GM21447 (cell line): ENCODE measurements around the gene CEP72.
"Not testable (repeated sequence)": the region's sequence is repeated elsewhere in the genome, so short reads cannot be mapped to it uniquely, and the experiment has no call there.

Source experiments
- ATAC-seq: cut with Tn5 transposase; IDR thresholded peaks from one replicate; pipeline ENCODE4 v1.9.1; 2021; ENCODE audit not compliant: unreplicated experiment

The CEP72 gene

GRCh38 chr5:595285-595875, 16.8 kb upstream of the CEP72 start:
- no peak for ATAC-seq

DNA sequence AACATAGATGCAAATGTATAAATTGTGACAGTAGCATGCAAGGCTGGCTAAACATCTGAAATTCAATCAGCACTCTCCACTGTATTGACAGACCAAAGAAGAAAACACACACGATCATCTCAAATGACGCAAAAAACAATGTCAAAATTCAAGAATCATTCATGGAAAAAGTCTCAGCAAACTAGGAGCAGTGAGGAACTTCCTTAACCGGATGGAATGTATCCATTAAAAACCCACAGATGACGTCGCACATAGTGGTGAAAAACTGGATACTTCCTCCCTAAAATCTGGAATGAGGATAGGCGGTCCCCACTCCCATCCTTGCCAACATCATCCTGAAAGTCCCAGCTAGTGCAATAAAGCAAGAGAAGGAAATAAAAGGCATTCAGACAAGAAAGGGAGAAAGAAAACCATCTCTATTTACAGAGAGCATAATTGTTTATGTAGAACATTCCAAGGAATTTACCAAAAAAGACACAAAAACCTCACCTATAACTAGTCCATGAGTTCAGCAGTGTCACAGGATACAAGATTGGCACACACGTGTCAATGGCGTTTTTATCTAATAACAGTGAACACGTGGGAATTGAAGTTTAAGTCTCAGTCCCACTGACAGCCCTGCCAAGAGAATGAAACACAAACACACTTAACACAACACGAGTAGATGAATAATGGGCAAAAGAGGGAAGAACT, 14.1 kb upstream of the CEP72 start:
- ATAC-seq = no peak

- no peak for ATAC-seq
These were observed 13.6 kb upstream of the CEP72 start for GRCh38 chr5:598564-598890.

DNA sequence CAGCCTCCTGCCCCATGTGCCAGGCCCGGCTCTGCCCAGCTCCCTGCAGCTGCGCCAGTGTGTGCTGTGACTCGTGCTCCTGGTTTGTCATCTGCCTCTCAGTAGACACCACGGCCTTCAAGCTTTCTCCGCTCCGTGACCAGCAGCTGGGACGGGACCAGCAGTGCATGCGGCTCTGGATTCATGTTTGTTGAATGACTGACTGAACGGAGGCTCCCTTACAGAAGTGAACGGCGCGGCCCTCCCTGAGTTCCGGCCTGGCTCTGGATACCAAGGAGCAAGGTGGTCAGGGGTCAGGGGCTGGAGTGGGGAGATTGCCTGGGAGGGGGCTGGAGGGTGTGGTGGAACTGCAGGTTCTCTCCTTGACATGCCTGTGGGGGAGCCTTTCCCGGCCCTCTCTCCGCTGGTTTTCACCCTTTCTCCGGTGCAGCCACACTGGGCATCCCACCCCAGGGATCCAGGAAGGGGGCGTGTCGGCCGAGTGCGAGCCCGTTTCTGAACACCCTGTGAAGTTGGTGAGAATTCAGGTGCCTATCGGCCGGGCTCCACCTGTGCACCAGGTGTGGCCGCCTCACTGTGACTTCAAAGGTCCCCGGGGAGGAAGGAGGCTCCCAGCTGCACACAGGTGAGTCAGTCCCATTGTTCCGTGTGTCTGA, 11.1 kb upstream of the CEP72 start:
- no peak for ATAC-seq

DNA sequence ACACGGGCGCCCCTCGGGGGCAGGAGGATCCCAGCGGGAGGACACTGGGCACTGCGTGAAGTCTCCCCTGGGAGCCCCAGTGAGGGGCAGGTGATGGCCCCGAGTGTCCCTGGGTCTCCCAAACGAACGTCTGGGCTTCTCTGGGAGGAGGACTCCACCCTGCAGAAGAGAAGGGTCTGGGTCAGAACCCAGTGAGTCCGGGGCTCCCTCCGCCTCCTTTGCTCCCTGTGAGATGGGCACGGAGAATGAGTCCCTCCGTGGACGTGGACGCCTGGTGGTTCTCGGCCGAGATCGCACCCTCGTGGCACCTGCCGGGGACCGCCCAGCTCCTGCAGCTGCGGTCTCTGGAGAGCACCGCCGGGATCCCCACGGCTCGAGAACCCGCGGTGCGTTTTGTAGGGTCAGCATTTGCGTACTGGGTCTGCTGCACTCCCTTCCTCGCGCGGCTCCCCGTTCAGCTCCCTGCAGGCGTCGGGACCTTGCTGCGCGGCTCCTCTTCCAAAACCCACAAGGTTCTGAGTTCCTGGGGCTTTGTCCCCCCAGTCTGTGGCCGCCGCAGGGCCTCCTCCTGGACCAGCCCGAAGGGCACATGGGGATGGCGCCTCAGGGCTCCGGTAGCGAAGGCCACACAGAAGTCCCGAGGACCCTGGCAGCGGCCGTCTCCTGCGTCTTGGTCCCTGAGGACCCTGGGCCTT, 10.2 kb upstream of the CEP72 start:
- no peak for ATAC-seq

- ATAC-seq = no peak
These were observed 9.6 kb upstream of the CEP72 start for GRCh38 chr5:602466-603035.

DNA sequence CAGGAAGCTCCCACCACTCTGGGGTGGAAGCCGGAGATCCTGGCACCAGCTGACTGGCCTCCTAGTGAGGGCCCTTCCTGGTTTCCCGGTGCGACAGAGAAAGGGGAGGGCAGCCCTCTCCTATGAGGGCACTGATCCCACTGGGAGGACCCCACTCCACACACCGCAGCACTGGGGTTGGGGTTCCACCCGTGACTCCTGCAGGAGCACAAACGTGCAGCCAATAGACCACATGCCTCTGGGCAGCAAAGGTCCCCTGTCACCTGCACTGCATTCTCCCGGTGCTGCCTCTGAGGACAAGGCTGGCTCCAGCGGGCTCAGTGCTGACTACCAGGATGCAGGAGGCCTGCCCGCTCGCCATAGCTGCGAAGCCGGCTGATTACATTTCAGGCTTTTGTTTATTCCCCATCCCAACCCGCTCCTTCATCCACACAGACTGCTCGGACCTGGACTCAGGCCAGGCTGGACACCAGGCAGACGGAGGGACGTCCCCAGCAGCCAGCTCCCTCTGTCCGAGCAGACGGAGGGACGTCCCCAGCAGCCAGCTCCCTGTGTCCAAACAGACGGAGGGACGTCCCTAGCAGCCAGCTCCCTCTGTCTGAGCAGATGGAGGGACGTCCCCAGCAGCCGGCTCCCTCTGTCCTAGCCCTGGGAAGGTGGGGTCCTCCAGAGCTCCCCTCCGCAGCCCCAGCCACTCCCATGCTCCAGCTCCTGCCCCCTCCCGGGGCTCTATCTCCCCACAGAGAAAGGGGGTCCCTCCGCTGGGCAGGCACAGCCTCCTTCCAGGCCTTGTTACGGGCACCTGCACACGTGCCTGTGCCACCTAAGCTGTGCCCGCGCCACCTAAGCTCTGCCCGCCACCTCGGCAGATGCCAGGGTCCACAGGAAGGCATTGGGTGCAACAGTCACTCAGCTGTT, 8.8 kb upstream of the CEP72 start:
- no peak for ATAC-seq

DNA sequence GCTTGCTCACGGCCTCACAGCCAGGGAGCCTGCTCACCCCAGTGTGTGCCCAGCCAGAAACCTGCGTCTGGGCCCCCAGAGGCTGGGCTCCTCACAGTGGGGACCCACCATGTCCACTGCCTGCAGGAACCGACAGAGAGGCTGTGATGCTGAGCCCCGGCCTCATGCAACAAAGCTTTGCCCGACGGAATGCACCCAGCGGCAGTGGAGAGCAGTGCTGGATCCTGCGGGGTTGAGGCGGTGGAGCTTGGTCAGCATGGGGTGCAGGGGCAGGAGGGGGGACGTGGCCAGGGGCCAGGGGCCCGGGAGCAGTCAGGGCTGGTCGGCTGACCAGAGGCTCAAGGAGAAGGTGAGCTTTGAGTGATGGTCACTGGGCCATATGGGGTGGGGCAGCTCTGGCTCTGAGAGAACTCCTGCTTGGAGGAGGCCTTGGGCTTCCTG, 7.7 kb upstream of the CEP72 start:
- no peak for ATAC-seq

DNA sequence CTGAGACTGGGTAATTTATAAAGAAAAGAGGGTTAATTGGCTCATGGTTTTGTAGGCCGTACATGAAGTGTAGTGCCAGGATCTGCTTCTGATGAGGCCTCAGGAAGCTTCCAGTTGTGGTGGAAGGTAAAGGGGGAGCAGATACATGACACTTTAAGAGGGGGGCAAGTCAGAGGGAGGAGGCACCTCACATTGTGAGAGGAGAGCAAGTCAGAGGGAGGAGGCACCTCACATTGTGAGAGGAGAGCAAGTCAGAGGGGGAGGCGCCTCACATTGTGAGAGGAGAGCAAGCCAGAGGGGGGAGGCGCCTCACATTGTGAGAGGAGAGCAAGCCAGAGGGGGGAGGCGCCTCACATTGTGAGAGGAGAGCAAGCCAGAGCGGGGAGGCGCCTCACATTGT, 7.0 kb upstream of the CEP72 start:
- ATAC-seq = not testable (repeated sequence)

DNA sequence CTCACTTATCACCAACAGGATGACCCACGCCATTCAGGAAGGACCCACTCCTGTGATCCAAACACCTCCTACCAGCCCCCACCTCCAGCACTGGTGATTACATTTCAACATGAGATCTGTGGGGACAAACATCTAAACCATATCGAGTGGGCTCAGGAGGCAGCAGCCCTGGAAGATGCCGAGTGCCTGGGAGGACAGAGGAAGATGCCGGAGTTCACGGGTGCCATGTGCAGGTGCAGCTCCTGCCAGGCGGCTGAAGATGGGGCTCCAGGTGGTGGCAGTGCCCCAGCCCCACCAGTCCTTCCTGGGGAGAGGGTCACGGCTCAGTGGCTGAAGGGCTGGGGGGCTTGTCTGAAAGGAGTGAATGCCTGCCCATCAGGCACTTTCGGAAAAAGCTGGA, 6.1 kb upstream of the CEP72 start:
- ATAC-seq = no peak

DNA sequence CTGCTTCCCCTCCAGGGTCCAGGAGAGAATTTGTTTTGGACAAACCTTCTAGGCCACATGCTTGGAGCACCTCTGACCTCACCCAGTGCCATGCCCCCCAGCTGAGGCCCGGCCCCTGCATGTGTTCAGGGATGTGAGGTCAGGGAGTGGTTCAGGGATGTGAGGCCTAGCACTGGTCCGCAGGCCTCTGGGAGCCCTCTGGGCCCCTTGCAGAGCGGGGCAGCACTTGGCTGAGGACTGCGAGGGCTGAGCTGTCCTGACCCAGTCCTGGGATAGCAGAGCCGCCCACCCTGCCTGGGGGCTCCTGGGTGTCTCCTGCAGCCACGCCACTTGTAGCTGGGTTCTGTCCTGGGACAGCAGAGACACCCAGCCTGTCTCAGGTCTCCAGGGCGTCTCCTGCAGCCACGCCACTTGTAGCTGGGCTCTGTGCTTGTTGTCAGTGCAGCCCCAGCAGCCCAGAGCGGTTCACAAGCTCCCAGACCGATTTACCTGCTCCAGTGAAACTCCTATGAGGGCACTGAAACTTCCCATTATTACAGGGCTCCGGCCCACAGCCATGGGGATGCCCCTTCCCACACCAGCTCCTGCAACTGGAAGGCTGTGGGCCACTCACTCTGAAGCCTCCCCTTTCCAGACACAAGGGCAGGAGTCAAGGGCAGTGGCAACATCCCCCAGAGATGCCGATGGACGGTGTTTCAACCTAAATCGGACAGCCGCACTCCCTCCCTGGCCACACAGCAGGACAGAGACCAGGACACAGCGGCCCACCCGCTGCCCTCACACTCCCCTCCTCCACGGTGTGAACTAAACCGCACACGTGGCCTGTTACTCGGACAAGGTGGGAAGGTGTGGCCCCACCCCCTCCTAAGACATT, 5.4 kb upstream of the CEP72 start:
- no peak for ATAC-seq

- peak; percentile 51 for ATAC-seq
These were observed 4.4 kb upstream of the CEP72 start for GRCh38 chr5:607541-608428.

DNA sequence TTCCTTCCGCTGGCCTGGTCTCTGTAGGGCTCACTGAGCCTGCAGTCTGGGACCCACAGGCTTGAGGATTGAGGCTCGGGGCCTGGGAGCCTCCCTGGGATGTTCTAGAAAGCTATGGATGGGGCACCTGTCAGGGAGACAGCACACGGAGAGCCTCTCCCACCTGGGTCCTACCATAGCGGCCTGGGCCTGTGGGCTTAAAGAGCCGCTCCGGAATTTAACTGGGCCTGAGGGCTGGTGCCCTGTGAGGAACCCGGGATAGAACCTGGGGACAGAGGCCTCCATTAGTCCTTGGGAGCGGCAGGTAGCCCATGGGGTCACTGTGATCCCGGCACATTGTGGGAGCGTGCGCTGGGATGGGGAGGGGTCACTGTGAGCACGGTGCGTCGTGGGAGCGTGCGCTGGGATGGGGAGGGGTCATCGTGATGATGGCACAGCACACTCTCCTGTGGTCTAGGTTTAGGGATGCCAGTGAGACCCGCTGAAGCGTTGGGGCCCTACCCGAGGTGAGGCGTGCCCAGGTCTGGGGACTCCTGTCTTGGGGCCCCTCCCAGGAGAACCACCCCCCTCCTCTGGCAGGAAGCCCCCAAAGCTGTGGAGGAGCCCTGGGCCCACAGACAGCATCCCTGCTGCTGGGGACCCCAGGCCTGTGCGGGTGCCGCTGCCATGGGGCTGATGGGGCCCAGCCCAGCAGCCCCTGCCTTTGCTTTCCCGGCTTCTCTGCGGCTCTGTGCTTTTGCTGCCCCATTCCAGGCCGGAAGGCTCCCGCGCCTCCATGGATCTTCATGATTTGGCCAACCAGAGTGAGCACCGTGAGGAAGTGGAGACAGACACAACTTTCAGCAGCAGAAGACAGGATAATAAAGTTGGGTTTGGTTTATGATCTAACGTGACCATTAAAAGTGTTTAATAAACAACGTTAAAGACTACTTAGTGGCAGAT, 3.4 kb upstream of the CEP72 start:
- ATAC-seq = no peak

- no peak for ATAC-seq
These were observed 2.6 kb upstream of the CEP72 start for GRCh38 chr5:609506-609905.

DNA sequence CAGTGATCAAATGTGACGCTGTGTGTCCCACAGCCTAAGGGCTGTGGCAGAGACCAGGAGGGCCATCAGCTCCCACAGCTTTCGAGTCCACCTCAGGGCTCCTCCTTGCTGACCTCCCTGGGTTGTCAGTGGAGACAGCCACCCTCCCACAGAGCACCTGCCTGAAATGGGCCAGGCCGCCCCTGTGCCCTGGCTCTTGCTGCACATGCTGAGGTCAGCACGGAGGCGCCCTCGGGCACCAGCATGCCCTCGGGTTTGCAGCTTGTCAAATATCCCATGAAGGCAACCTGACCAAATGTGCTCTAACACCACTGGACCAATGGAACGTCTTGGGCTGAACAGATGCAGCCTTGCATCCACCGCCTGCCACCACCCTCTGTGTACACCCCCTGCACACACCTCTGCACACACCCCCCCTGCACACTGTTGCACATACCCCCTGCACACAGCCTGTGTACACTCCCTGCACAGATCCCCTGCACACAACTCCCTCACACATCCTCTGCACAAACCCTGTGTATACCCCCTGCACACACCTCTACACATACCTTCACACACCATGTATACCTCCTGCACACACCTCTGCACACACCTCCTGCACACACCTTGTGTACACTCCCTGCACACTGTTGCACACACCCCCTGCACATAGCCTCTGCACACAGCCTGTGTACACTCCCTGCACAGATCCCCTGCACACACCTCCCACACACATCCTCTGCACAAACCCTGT, 2.0 kb upstream of the CEP72 start:
- ATAC-seq = no peak

GRCh38 chr5:610744-611730, 1.1 kb upstream of the CEP72 start:
- no peak for ATAC-seq
